Measurements from ENCODE around the gene CNOT6.

GRCh38 chr5:180624587-180624986 is 130.4 kb downstream of the CNOT6 start:
- TF ChIP-seq CTCF (IDR thresholded peaks at IDR 0.05) (no peak), SIN3A (IDR thresholded peaks at IDR 0.05; ENCODE audit: borderline replicate concordance, low read depth, low read length) (no peak), NFIC (IDR thresholded peaks at IDR 0.05; ENCODE audit: borderline replicate concordance) (no peak), SMC3 (IDR thresholded peaks at IDR 0.05; ENCODE audit: low read depth, low read length) (no peak)
